DMS 273 (cell line): ENCODE results near the gene TMEM175.

ENCODE experiments used
- DNase-seq: peaks from one replicate; lab custom pipeline; 2025; ENCODE audit not compliant: unreplicated experiment; lab: John Stamatoyannopoulos, UW

Gene TMEM175

GRCh38 chr4:946103-946450 is 13.8 kb downstream of the TMEM175 start:
- no peak for DNase-seq

GRCh38 chr4:946517-947471 is 14.5 kb downstream of the TMEM175 start:
- DNase-seq, result no peak

- no peak for DNase-seq
Observed at GRCh38 chr4:947491-947971, 15.3 kb downstream of the TMEM175 start.

GRCh38 chr4:948101-948935 is 16.1 kb downstream of the TMEM175 start:
- no peak for DNase-seq

- DNase-seq, result no peak
Observed at GRCh38 chr4:948936-949300, 16.7 kb downstream of the TMEM175 start.

- DNase-seq, result no peak
Observed at GRCh38 chr4:949656-950055, 17.4 kb downstream of the TMEM175 start.

- DNase-seq, result no peak
Observed at GRCh38 chr4:950136-951020, 18.1 kb downstream of the TMEM175 start.

GRCh38 chr4:951186-951585 is 18.9 kb downstream of the TMEM175 start:
- no peak for DNase-seq

GRCh38 chr4:951594-952468 is 19.6 kb downstream of the TMEM175 start:
- DNase-seq, result no peak

GRCh38 chr4:952881-953573 is 20.8 kb downstream of the TMEM175 start:
- DNase-seq, result no peak

GRCh38 chr4:953574-953915 is 21.3 kb downstream of the TMEM175 start:
- DNase-seq, result no peak

- DNase-seq, result no peak
Observed at GRCh38 chr4:954211-955020, 22.2 kb downstream of the TMEM175 start.

- DNase-seq, result no peak
Observed at GRCh38 chr4:955161-955921, 23.1 kb downstream of the TMEM175 start.

- DNase-seq, result no peak
Observed at GRCh38 chr4:955931-956381, 23.7 kb downstream of the TMEM175 start.

- DNase-seq, result no peak
Observed at GRCh38 chr4:956531-957230, 24.4 kb downstream of the TMEM175 start.

GRCh38 chr4:957231-957580 is 24.9 kb downstream of the TMEM175 start:
- DNase-seq, result no peak

- no peak for DNase-seq
Observed at GRCh38 chr4:957581-958313, 25.5 kb downstream of the TMEM175 start.
